Transverse colon (tissue), 4 donors: ENCODE data around the gene TWNK. TPM values are rescaled to one million over a fixed set of nuclear protein-coding genes. Genes with fewer than 3 reads are reported as not detected.

Experiments used
- DNase-seq: peaks from one replicate; pipeline ENCODE4 v3.0.0-alpha.2; 2019
- H3K27ac ChIP-seq, 4 donors: fragments of 200-600 bp; sonication (generic); 2 replicates each; pipeline ENCODE4 v1.5.1; 2016 to 2018; ENCODE audit warnings: inconsistent platforms in 4 of 4
- H3K27me3 ChIP-seq: fragments of 200-600 bp; sonication (generic); 2 replicates; pipeline ENCODE4 v1.5.1; 2017; ENCODE audit warnings: inconsistent platforms
- H3K36me3 ChIP-seq, 4 donors: fragments of 200-600 bp; sonication (generic); 2 replicates each; pipeline ENCODE4 v1.5.1; 2017 to 2019; ENCODE audit warnings: inconsistent platforms in 4 of 4
- H3K4me1 ChIP-seq, 4 donors: fragments of 200-600 bp; sonication (generic); 2 replicates each; pipeline ENCODE4 v1.5.1; 2017 to 2020; ENCODE audit warnings: inconsistent platforms in 4 of 4
- H3K4me3 ChIP-seq, 4 donors: fragments of 200-600 bp; sonication (generic); 1 replicate in 1 of 4; 2 replicates in 3 of 4; pipeline versions ENCODE4 v1.5.1 to v1.6.1; 2017 to 2019; ENCODE audit warnings: inconsistent platforms in 4 of 4
- H3K9me3 ChIP-seq, 2 donors: fragments of 200-600 bp; sonication (generic); 2 replicates each; pipeline ENCODE4 v1.5.1; 2017 to 2019; ENCODE audit warnings: inconsistent platforms in 2 of 2
- EP300 ChIP-seq: sonication (generic); formaldehyde crosslinking; IDR thresholded peaks from one replicate; pipeline ENCODE4 v1.6.1; 2017; ENCODE audit warnings: antibody characterized with exemption, low read depth
- POLR2A ChIP-seq: fragments of 450-650 bp; IDR thresholded peaks from one replicate; pipeline ENCODE4 v1.6.1; 2016; ENCODE audit warnings: antibody characterized with exemption, mild to moderate bottlenecking, moderate library complexity
- POLR2AphosphoS5 ChIP-seq, 3 donors: sonication (generic); formaldehyde crosslinking; IDR thresholded peaks; one replicate each; pipeline ENCODE4 v1.6.1; 2016; ENCODE audit warnings: antibody characterized with exemption in 3 of 3
- WGBS, 2 donors: methylation state at CpG; one replicate each; pipeline ENCODE4 v1.1.5; 2018; ENCODE audit warnings: low coverage in 1 of 2; 5-methylcytosine and 5-hydroxymethylcytosine counted together
- in situ Hi-C, 4 donors: fragments of 200-750 bp; cut with MboI; loops; one replicate each; pipeline versions ENCODE4 v1.15.0 to v1.15.1; 2017; ENCODE audit warnings: low sequenced_read_pairs in 3 of 4, low pct_ligation_motif_present in 1 of 4, low pct_unique_long_range_greater_than_20kb in 1 of 4
- intact Hi-C: fragments of 100-400 bp; cut with DNase I; formaldehyde crosslinking; loops from one replicate; pipeline ENCODE4 v1.15.1; 2023; ENCODE audit warnings: low total_unique reads
- total RNA-seq, 4 donors: library from RNA; depleted of rRNA; stranded (reverse); fragments of >200 nt; gene quantifications; one replicate each; pipeline ENCODE4 v1.1.0, GENCODE V29; 2016
- TF ChIP-seq, protein P1 (sequence below), 5 experiments: fragments of 200-600 bp in 3 of 5; fragments of 450-650 bp in 2 of 5; sonication (generic) in 3 of 5; IDR thresholded peaks; 1 replicate in 2 of 5; 2 replicates in 3 of 5; pipeline ENCODE4 v1.5.1; 2016 to 2017; ENCODE audit warnings: antibody characterized with exemption in 5 of 5, inconsistent platforms in 3 of 5, mild to moderate bottlenecking in 2 of 5, moderate library complexity in 1 of 5

TWNK gene
- total RNA-seq, 4 donors from 2014 or later, result 1.1 to 12.7 (median 3.3) TPM

DNA sequence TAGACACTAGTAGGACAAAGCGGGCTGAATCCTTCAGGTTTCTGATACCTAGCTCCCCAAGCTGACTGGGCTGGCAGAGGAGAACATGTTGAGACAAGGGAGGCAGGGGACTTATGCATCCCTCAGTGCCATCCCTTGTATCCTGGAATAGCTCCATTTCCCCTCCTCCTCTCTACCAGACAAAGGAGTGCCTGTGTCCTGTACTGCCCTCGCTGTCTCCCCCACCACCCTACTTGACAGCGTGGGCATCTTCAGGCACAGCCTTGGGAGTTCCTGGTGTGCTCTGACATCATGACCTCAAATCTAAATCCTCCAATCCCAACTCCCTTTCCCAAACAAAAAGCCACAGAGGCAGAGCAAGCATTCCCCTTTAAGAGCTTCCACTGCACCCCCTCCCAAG is 52.7 kb downstream of the TWNK start:
- H3K27me3 ChIP-seq, result no peaks in the 10 kb centered on the region
- H3K4me1 ChIP-seq, result peaks cover 6 to 25% (median 17%) of the 10 kb centered on the region in 4 donors
- in situ Hi-C loops, result no loop called here
- H3K4me3 ChIP-seq, result no peak overlapping the region
- WGBS, 2 donors, result 90 to 100% methylated on average over 1 to 3 of the region's 3 CpGs
- TF ChIP-seq POLR2A (no peak), EP300 (no peak)
- TF ChIP-seq, protein P1, sequence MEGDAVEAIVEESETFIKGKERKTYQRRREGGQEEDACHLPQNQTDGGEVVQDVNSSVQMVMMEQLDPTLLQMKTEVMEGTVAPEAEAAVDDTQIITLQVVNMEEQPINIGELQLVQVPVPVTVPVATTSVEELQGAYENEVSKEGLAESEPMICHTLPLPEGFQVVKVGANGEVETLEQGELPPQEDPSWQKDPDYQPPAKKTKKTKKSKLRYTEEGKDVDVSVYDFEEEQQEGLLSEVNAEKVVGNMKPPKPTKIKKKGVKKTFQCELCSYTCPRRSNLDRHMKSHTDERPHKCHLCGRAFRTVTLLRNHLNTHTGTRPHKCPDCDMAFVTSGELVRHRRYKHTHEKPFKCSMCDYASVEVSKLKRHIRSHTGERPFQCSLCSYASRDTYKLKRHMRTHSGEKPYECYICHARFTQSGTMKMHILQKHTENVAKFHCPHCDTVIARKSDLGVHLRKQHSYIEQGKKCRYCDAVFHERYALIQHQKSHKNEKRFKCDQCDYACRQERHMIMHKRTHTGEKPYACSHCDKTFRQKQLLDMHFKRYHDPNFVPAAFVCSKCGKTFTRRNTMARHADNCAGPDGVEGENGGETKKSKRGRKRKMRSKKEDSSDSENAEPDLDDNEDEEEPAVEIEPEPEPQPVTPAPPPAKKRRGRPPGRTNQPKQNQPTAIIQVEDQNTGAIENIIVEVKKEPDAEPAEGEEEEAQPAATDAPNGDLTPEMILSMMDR (IDR thresholded peaks at IDR 0.05), result no peak
- no peaks in the 10 kb centered on the region for H3K9me3 ChIP-seq
- H3K36me3 ChIP-seq, result peaks cover 0 to 8% (median 3%) of the 10 kb centered on the region in 4 donors
- no peak overlapping the region for H3K27ac ChIP-seq
- intact Hi-C loops, result no loop called here
- DNase-seq, result no peak

DNA sequence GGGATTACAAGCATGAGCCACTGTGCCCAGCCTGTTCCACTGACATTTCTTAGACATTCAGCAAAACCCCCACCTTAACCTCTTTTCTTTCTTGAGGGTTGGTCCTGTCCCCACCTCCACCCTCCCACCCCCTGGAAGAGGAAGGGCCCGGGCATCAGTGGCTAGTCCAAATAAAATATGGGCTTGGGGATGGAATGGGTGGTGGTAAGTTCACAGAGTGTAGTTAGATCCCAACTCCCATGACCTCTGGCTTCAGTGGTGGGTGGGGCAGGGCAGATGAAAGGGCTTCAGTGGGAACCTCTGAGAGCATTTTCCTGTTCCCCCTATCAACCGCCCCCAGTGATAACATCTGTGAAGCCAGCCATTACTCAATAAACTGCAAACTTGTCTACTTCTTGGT is 53.5 kb downstream of the TWNK start:
- WGBS, 2 donors, result 17 to 23% methylated on average over 1 to 2 of the region's 2 CpGs
- Histone ChIP-seq H3K27me3 (no peaks in the 10 kb centered on the region), H3K4me3 (no peak overlapping the region), H3K36me3 (peaks cover 0 to 8% (median 3%) of the 10 kb centered on the region in 4 donors), H3K4me1 (peaks cover 6 to 25% (median 17%) of the 10 kb centered on the region in 4 donors), H3K27ac (no peak overlapping the region), H3K9me3 (no peaks in the 10 kb centered on the region)
- DNase-seq, result no peak
- no peak for TF ChIP-seq EP300
- TF ChIP-seq POLR2A, result no peak
- no peak for TF ChIP-seq POLR2AphosphoS5 (IDR thresholded peaks at IDR 0.05)
- TF ChIP-seq, protein P1 (IDR thresholded peaks at IDR 0.05), result no peak
- in situ Hi-C loops (no loop called here), intact Hi-C loops (no loop called here)

DNA sequence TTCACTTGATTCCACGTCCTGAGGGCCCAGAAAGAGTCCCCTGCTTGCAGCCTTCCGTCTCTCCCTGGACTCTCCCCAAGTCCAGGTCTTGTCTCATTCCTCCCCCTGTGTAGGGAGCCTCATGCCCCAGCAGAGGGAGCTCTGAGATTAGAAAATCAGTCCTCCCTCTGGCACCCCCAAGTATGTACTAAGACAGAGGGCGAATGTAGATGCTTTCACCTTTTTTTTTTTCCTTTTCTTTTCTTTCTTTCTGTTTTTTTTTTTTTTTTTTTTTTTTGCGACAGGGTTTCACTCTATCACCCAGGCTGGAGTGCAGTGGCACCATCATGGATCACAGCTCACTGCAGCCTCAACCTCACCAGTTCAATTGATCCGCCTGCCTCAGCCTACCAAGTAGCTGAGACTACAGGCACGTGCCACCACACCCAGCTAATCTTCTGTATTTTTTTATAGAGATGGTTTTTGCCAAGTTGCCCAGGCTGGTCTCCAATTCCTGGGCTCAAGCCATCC is 54.0 kb downstream of the TWNK start:
- H3K4me3 ChIP-seq, result no peak overlapping the region
- peaks cover 0 to 8% (median 3%) of the 10 kb centered on the region in 4 donors for H3K36me3 ChIP-seq
- TF ChIP-seq POLR2AphosphoS5 (IDR thresholded peaks at IDR 0.05), result no peak
- TF ChIP-seq EP300, result no peak
- no peak for TF ChIP-seq POLR2A
- TF ChIP-seq, protein P1 (IDR thresholded peaks at IDR 0.05), result peak; percentile 81 to 94 (median 85)
- intact Hi-C loops (no loop called here), in situ Hi-C loops (no loop called here)
- no peaks in the 10 kb centered on the region for H3K27me3 ChIP-seq
- peak; percentile 88 for DNase-seq
- H3K4me1 ChIP-seq, result peaks cover 6 to 25% (median 17%) of the 10 kb centered on the region in 4 donors
- H3K27ac ChIP-seq, result peak overlapping the region in 3 of 4 donors; percentile 93 to 97 (median 95)
- 0 to 17% methylated on average over 2 to 6 of the region's 6 CpGs for WGBS, 2 donors
- no peaks in the 10 kb centered on the region for H3K9me3 ChIP-seq

DNA sequence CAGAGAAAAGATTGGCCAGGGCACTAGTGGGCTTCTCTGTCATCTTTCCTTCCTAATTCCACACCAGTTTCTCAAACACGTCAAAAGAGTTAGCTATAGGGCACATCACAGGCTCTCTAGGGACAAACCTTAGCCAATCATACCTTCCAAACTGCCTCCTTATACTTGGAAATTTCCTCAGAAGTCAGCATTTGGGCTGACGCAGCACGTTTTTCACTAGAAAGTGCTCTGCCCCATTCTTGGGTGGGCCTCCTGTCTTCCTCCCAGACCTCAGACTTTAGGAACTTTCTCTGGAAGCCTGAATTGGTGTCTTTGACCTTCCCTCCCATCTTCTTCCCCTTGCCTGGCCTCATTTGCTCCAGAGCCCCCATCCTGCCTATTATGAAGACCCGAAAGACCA is 54.8 kb downstream of the TWNK start:
- intact Hi-C loops, result no loop called here
- TF ChIP-seq POLR2A (no peak), POLR2AphosphoS5 (IDR thresholded peaks at IDR 0.05) (no peak), EP300 (no peak)
- TF ChIP-seq, protein P1 (IDR thresholded peaks at IDR 0.05), result no peak

More for the DNA sequence above, 54.8 kb downstream of the TWNK start:
- Histone ChIP-seq H3K4me1 (peaks cover 6 to 25% (median 17%) of the 10 kb centered on the region in 4 donors), H3K36me3 (peaks cover 0 to 8% (median 3%) of the 10 kb centered on the region in 4 donors), H3K9me3 (no peaks in the 10 kb centered on the region), H3K4me3 (peak overlapping the region in 3 of 4 donors; percentile 36 to 58 (median 41)), H3K27me3 (peaks cover 5% of the 10 kb centered on the region), H3K27ac (peak overlapping the region; percentile 88 to 97 (median 94))
- WGBS, 2 donors, result 60 to 67% methylated on average over 4 of the region's 4 CpGs
- no peak for DNase-seq
- in situ Hi-C loops, result no loop called here
